GM10847 (cell line): ENCODE measurements around the gene LRP6.

Source experiments
- POLR2A ChIP-seq: IDR thresholded peaks from 2 replicates; pipeline ENCODE4 v1.6.1; 2011; ENCODE audit not compliant: insufficient read length; ENCODE audit errors: extremely low read depth

The LRP6 gene

GRCh38 chr12:12273291-12273957, 6.6 kb upstream of the LRP6 start:
- no peak for TF ChIP-seq POLR2A

GRCh38 chr12:12272869-12273268, 6.0 kb upstream of the LRP6 start:
- TF ChIP-seq POLR2A: no peak

- TF ChIP-seq POLR2A: no peak
These were observed 3.4 kb upstream of the LRP6 start for GRCh38 chr12:12270226-12270625.

- no peak for TF ChIP-seq POLR2A
These were observed 927 bp upstream of the LRP6 start for GRCh38 chr12:12267742-12268200.

- no peak for TF ChIP-seq POLR2A
These were observed 413 bp downstream of the LRP6 start for GRCh38 chr12:12266389-12266872.

- TF ChIP-seq POLR2A: no peak
These were observed 1.1 kb downstream of the LRP6 start for GRCh38 chr12:12265571-12266388.

- no peak for TF ChIP-seq POLR2A
These were observed 1.8 kb downstream of the LRP6 start for GRCh38 chr12:12265035-12265434.

- TF ChIP-seq POLR2A: no peak
These were observed 2.9 kb downstream of the LRP6 start for GRCh38 chr12:12263909-12264308.

- TF ChIP-seq POLR2A: no peak
These were observed 12.3 kb downstream of the LRP6 start for GRCh38 chr12:12254553-12254952.

- no peak for TF ChIP-seq POLR2A
These were observed 17.4 kb downstream of the LRP6 start for GRCh38 chr12:12249216-12250050.

- no peak for TF ChIP-seq POLR2A
These were observed 19.3 kb downstream of the LRP6 start for GRCh38 chr12:12247584-12247983.

- no peak for TF ChIP-seq POLR2A
These were observed 22.5 kb downstream of the LRP6 start for GRCh38 chr12:12244341-12244740.

GRCh38 chr12:12240662-12241340, 26.0 kb downstream of the LRP6 start:
- no peak for TF ChIP-seq POLR2A

- no peak for TF ChIP-seq POLR2A
These were observed 27.7 kb downstream of the LRP6 start for GRCh38 chr12:12239127-12239526.

- TF ChIP-seq POLR2A: no peak
These were observed 28.2 kb downstream of the LRP6 start for GRCh38 chr12:12238605-12239004.
